ENCODE data around the gene TIMM22.

Gene TIMM22

GRCh38 chr17:1012823-1013728 lies 16.1 kb downstream of the TIMM22 start:
- in situ Hi-C loops (cut with HindIII; ENCODE audit: low sequenced_read_pairs), result no loop called here

GRCh38 chr17:1013729-1014090 lies 16.8 kb downstream of the TIMM22 start:
- in situ Hi-C loops (cut with HindIII; ENCODE audit: low sequenced_read_pairs), result no loop called here

- in situ Hi-C loops (cut with HindIII; ENCODE audit: low sequenced_read_pairs), result no loop called here
Observed at GRCh38 chr17:1018547-1018946, 21.6 kb downstream of the TIMM22 start.

GRCh38 chr17:1019451-1019850 lies 22.5 kb downstream of the TIMM22 start:
- in situ Hi-C loops (cut with HindIII; ENCODE audit: low sequenced_read_pairs), result no loop called here

- in situ Hi-C loops (cut with HindIII; ENCODE audit: low sequenced_read_pairs), result no loop called here
Observed at GRCh38 chr17:1021147-1021546, 24.2 kb downstream of the TIMM22 start.

GRCh38 chr17:1022278-1023024 lies 25.5 kb downstream of the TIMM22 start:
- in situ Hi-C loops (cut with HindIII; ENCODE audit: low sequenced_read_pairs), result no loop called here

- in situ Hi-C loops (cut with HindIII; ENCODE audit: low sequenced_read_pairs), result no loop called here
Observed at GRCh38 chr17:1024076-1024475, 27.1 kb downstream of the TIMM22 start.

GRCh38 chr17:1025733-1026598 lies 29.0 kb downstream of the TIMM22 start:
- in situ Hi-C loops (cut with HindIII; ENCODE audit: low sequenced_read_pairs), result no loop called here

- in situ Hi-C loops (cut with HindIII; ENCODE audit: low sequenced_read_pairs), result no loop called here
Observed at GRCh38 chr17:1026599-1026975, 29.7 kb downstream of the TIMM22 start.

- in situ Hi-C loops (cut with HindIII; ENCODE audit: low sequenced_read_pairs), result no loop called here
Observed at GRCh38 chr17:1027044-1027443, 30.1 kb downstream of the TIMM22 start.

- in situ Hi-C loops (cut with HindIII; ENCODE audit: low sequenced_read_pairs), result no loop called here
Observed at GRCh38 chr17:1029196-1029921, 32.4 kb downstream of the TIMM22 start.

GRCh38 chr17:1029922-1030644 lies 33.2 kb downstream of the TIMM22 start:
- in situ Hi-C loops (cut with HindIII; ENCODE audit: low sequenced_read_pairs), result no loop called here

- in situ Hi-C loops (cut with HindIII; ENCODE audit: low sequenced_read_pairs), result no loop called here
Observed at GRCh38 chr17:1030684-1031532, 34.0 kb downstream of the TIMM22 start.

GRCh38 chr17:1031711-1032110 lies 34.8 kb downstream of the TIMM22 start:
- in situ Hi-C loops (cut with HindIII; ENCODE audit: low sequenced_read_pairs), result no loop called here

GRCh38 chr17:1032391-1032790 lies 35.5 kb downstream of the TIMM22 start:
- in situ Hi-C loops (cut with HindIII; ENCODE audit: low sequenced_read_pairs), result no loop called here

GRCh38 chr17:1033503-1033902 lies 36.6 kb downstream of the TIMM22 start:
- in situ Hi-C loops (cut with HindIII; ENCODE audit: low sequenced_read_pairs), result no loop called here

GRCh38 chr17:1034652-1035210 lies 37.8 kb downstream of the TIMM22 start:
- in situ Hi-C loops (cut with HindIII; ENCODE audit: low sequenced_read_pairs), result no loop called here

GRCh38 chr17:1035546-1036170 lies 38.7 kb downstream of the TIMM22 start:
- in situ Hi-C loops (cut with HindIII; ENCODE audit: low sequenced_read_pairs), result no loop called here

All from DLD1 (cell line).